HEK293 (cell line): ENCODE results near the gene TTC13.

ENCODE experiments used
- BCL11A ChIP-seq: fragments of 450-650 bp; formaldehyde crosslinking; IDR thresholded peaks from 2 replicates; pipeline ENCODE4 v1.5.1; 2016; ENCODE audit warnings: low read depth, missing biosample characterization, missing genetic modification characterization
- EGR2 ChIP-seq: fragments of 450-650 bp; formaldehyde crosslinking; IDR thresholded peaks from 2 replicates; pipeline ENCODE4 v1.5.1; 2016; ENCODE audit warnings: low read depth, missing biosample characterization, missing genetic modification characterization
- GLI4 ChIP-seq: fragments of 450-650 bp; formaldehyde crosslinking; IDR thresholded peaks from 2 replicates; pipeline ENCODE4 v1.5.1; 2016; ENCODE audit warnings: missing biosample characterization, missing genetic modification characterization
- HOXC10 ChIP-seq: sonication (generic); formaldehyde crosslinking; IDR thresholded peaks from 2 replicates; pipeline ENCODE4 v1.8.1; 2023; ENCODE audit warnings: mild to moderate bottlenecking, missing genetic modification reagents
- KLF10 ChIP-seq: fragments of 450-650 bp; IDR thresholded peaks from 2 replicates; pipeline ENCODE4 v1.5.1; 2018; ENCODE audit warnings: missing biosample characterization, mild to moderate bottlenecking, missing genetic modification characterization
- KLF16 ChIP-seq: fragments of 450-650 bp; formaldehyde crosslinking; IDR thresholded peaks from 2 replicates; pipeline ENCODE4 v1.5.1; 2017; ENCODE audit warnings: missing biosample characterization, missing genetic modification characterization
- PRDM1 ChIP-seq: fragments of 450-650 bp; formaldehyde crosslinking; IDR thresholded peaks from 2 replicates; pipeline ENCODE4; 2016; ENCODE audit warnings: missing biosample characterization, missing genetic modification characterization
- YY1 ChIP-seq: fragments of 450-650 bp; formaldehyde crosslinking; IDR thresholded peaks from 2 replicates; pipeline ENCODE4 v1.5.1; 2018; ENCODE audit warnings: missing biosample characterization, missing genetic modification characterization
- ZBTB10 ChIP-seq: fragments of 450-650 bp; formaldehyde crosslinking; IDR thresholded peaks from 2 replicates; pipeline ENCODE4 v1.5.1; 2016; ENCODE audit warnings: missing biosample characterization, missing genetic modification characterization
- ZBTB17 ChIP-seq: fragments of 450-650 bp; formaldehyde crosslinking; IDR thresholded peaks from 2 replicates; pipeline ENCODE4 v1.5.1; 2016; ENCODE audit warnings: missing biosample characterization, missing genetic modification characterization
- ZBTB7A ChIP-seq: fragments of 450-650 bp; formaldehyde crosslinking; IDR thresholded peaks from 2 replicates; pipeline ENCODE4 v1.5.1; 2016; ENCODE audit warnings: low read depth, missing biosample characterization, missing genetic modification characterization
- ZNF112 ChIP-seq: fragments of 450-650 bp; formaldehyde crosslinking; IDR thresholded peaks from 2 replicates; pipeline ENCODE4 v1.5.0; 2017; ENCODE audit warnings: missing biosample characterization, missing genetic modification characterization
- ZNF132 ChIP-seq: fragments of 450-650 bp; formaldehyde crosslinking; IDR thresholded peaks from 2 replicates; pipeline ENCODE4 v1.5.1; 2017; ENCODE audit warnings: missing biosample characterization, missing genetic modification characterization, borderline replicate concordance
- ZNF184 ChIP-seq: fragments of 450-650 bp; IDR thresholded peaks from 2 replicates; pipeline ENCODE4 v1.5.1; 2018; ENCODE audit warnings: missing biosample characterization, mild to moderate bottlenecking, missing genetic modification characterization
- ZNF19 ChIP-seq: fragments of 450-650 bp; formaldehyde crosslinking; IDR thresholded peaks from 2 replicates; pipeline ENCODE4; 2016; ENCODE audit warnings: missing biosample characterization, missing genetic modification characterization, low read depth
- ZNF248 ChIP-seq: fragments of 450-650 bp; formaldehyde crosslinking; IDR thresholded peaks from 2 replicates; pipeline ENCODE4 v1.5.1; 2017; ENCODE audit warnings: missing biosample characterization, missing genetic modification characterization
- ZNF274 ChIP-seq, 2 experiments: fragments of 200-500 bp in 1 of 2; fragments of 450-650 bp in 1 of 2; sonication (Bioruptor generic) in 1 of 2; formaldehyde crosslinking in 1 of 2; IDR thresholded peaks; 2 replicates each; pipeline versions ENCODE4 v1.5.1 to v1.6.1; 2014 to 2016; ENCODE audit warnings: borderline replicate concordance in 1 of 2, inconsistent platforms in 1 of 2, low read length in 1 of 2, missing biosample characterization in 1 of 2, missing genetic modification characterization in 1 of 2
- ZNF391 ChIP-seq: fragments of 450-650 bp; formaldehyde crosslinking; IDR thresholded peaks from 2 replicates; pipeline ENCODE4 v1.5.1; 2016; ENCODE audit warnings: low read depth, missing biosample characterization, missing genetic modification characterization, borderline replicate concordance
- ZNF404 ChIP-seq: fragments of 450-650 bp; formaldehyde crosslinking; IDR thresholded peaks from 2 replicates; pipeline ENCODE4 v1.5.1; 2017; ENCODE audit warnings: missing biosample characterization, missing genetic modification characterization
- ZNF473 ChIP-seq: fragments of 450-650 bp; formaldehyde crosslinking; IDR thresholded peaks from 2 replicates; pipeline ENCODE4 v1.5.1; 2017; ENCODE audit warnings: missing biosample characterization, missing genetic modification characterization
- ZNF48 ChIP-seq: fragments of 450-650 bp; formaldehyde crosslinking; IDR thresholded peaks from 2 replicates; pipeline ENCODE4 v1.5.1; 2016; ENCODE audit warnings: missing biosample characterization, missing genetic modification characterization
- ZNF501 ChIP-seq: fragments of 450-650 bp; formaldehyde crosslinking; IDR thresholded peaks from 2 replicates; pipeline ENCODE4 v1.5.1; 2016; ENCODE audit warnings: missing biosample characterization, missing genetic modification characterization
- ZNF514 ChIP-seq: fragments of 450-650 bp; formaldehyde crosslinking; IDR thresholded peaks from 2 replicates; pipeline ENCODE4 v1.5.1; 2016; ENCODE audit warnings: missing biosample characterization, missing genetic modification characterization
- ZNF621 ChIP-seq: fragments of 450-650 bp; formaldehyde crosslinking; IDR thresholded peaks from 2 replicates; pipeline ENCODE4 v1.5.1; 2017; ENCODE audit warnings: missing biosample characterization, missing genetic modification characterization
- ZNF624 ChIP-seq: fragments of 450-650 bp; formaldehyde crosslinking; IDR thresholded peaks from 2 replicates; pipeline ENCODE4 v1.5.1; 2017; ENCODE audit warnings: missing biosample characterization, missing genetic modification characterization
- ZNF747 ChIP-seq: fragments of 450-650 bp; formaldehyde crosslinking; IDR thresholded peaks from 2 replicates; pipeline ENCODE4 v1.5.1; 2016; ENCODE audit warnings: missing biosample characterization, missing genetic modification characterization
- ZNF76 ChIP-seq: fragments of 450-650 bp; formaldehyde crosslinking; IDR thresholded peaks from 2 replicates; pipeline ENCODE4; 2016; ENCODE audit warnings: low read depth, missing biosample characterization, missing genetic modification characterization, borderline replicate concordance
- ZNF791 ChIP-seq: fragments of 450-650 bp; formaldehyde crosslinking; IDR thresholded peaks from 2 replicates; pipeline ENCODE4 v1.5.1; 2016; ENCODE audit warnings: missing biosample characterization, missing genetic modification characterization
- ZSCAN16 ChIP-seq: fragments of 450-650 bp; formaldehyde crosslinking; IDR thresholded peaks from 2 replicates; pipeline ENCODE4 v1.5.1; 2016; ENCODE audit warnings: missing biosample characterization, missing genetic modification characterization
- ZSCAN4 ChIP-seq: fragments of 450-650 bp; formaldehyde crosslinking; IDR thresholded peaks from 2 replicates; pipeline ENCODE4 v1.5.1; 2017; ENCODE audit warnings: missing biosample characterization, missing genetic modification characterization
- TF ChIP-seq, protein P1 (sequence below): fragments of 450-650 bp; formaldehyde crosslinking; IDR thresholded peaks from 2 replicates; pipeline ENCODE4 v1.5.1; 2016; ENCODE audit warnings: missing biosample characterization, missing genetic modification characterization
- TF ChIP-seq, protein P2 (sequence below): fragments of 450-650 bp; formaldehyde crosslinking; IDR thresholded peaks from 2 replicates; pipeline ENCODE4 v1.5.1; 2016; ENCODE audit warnings: missing biosample characterization, missing genetic modification characterization
- TF ChIP-seq, protein P3 (sequence below): fragments of 450-650 bp; formaldehyde crosslinking; IDR thresholded peaks from 2 replicates; pipeline ENCODE4 v1.5.1; 2016; ENCODE audit warnings: missing biosample characterization, missing genetic modification characterization, borderline replicate concordance

The TTC13 gene

GRCh38 chr1:230938924-230939368 is 39.7 kb downstream of the TTC13 start (continued):
- TF ChIP-seq ZNF501 (no peak), ZNF624 (no peak), YY1 (no peak), ZBTB7A (tag by site-specific recombination) (no peak), ZBTB10 (tag by site-specific recombination) (no peak), ZNF19 (tag by site-specific recombination) (0 out of 2 replicates have a peak, but pooled peaks have one; percentile 51), ZNF48 (no peak), HOXC10 (no peak), PRDM1 (tag by site-specific recombination) (peak; percentile 80), ZNF184 (tag by site-specific recombination) (no peak), ZNF391 (tag by site-specific recombination) (no peak), KLF10 (tag by site-specific recombination) (no peak), ZNF473 (tag by site-specific recombination) (no peak), ZBTB17 (peak; percentile 71), ZNF248 (tag by site-specific recombination) (no peak), ZNF791 (tag by site-specific recombination) (no peak), ZNF621 (tag by site-specific recombination) (no peak), GLI4 (tag by site-specific recombination) (no peak), BCL11A (tag by site-specific recombination) (no peak), KLF16 (tag by site-specific recombination) (peak; percentile 56; the same call in 1 of the 2 replicates), ZNF274 (IDR thresholded peaks at IDR 0.05; ENCODE audit: low read length) (no peak), ZNF274 (tag by site-specific recombination; IDR thresholded peaks at IDR 0.05; ENCODE audit: borderline replicate concordance) (no peak), ZNF112 (no peak), ZNF514 (no peak), ZNF132 (tag by site-specific recombination) (no peak), ZNF747 (no peak), ZNF404 (no peak), ZSCAN4 (tag by site-specific recombination) (no peak), EGR2 (peak; percentile 100), ZNF76 (tag by site-specific recombination) (peak; percentile 36; the same call in 1 of the 2 replicates), ZSCAN16 (tag by site-specific recombination) (peak; percentile 54; the same call in 1 of the 2 replicates)
- TF ChIP-seq, protein P1, sequence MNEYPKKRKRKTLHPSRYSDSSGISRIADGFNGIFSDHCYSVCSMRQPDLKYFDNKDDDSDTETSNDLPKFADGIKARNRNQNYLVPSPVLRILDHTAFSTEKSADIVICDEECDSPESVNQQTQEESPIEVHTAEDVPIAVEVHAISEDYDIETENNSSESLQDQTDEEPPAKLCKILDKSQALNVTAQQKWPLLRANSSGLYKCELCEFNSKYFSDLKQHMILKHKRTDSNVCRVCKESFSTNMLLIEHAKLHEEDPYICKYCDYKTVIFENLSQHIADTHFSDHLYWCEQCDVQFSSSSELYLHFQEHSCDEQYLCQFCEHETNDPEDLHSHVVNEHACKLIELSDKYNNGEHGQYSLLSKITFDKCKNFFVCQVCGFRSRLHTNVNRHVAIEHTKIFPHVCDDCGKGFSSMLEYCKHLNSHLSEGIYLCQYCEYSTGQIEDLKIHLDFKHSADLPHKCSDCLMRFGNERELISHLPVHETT (tag by site-specific recombination), result no peak
- TF ChIP-seq, protein P2, sequence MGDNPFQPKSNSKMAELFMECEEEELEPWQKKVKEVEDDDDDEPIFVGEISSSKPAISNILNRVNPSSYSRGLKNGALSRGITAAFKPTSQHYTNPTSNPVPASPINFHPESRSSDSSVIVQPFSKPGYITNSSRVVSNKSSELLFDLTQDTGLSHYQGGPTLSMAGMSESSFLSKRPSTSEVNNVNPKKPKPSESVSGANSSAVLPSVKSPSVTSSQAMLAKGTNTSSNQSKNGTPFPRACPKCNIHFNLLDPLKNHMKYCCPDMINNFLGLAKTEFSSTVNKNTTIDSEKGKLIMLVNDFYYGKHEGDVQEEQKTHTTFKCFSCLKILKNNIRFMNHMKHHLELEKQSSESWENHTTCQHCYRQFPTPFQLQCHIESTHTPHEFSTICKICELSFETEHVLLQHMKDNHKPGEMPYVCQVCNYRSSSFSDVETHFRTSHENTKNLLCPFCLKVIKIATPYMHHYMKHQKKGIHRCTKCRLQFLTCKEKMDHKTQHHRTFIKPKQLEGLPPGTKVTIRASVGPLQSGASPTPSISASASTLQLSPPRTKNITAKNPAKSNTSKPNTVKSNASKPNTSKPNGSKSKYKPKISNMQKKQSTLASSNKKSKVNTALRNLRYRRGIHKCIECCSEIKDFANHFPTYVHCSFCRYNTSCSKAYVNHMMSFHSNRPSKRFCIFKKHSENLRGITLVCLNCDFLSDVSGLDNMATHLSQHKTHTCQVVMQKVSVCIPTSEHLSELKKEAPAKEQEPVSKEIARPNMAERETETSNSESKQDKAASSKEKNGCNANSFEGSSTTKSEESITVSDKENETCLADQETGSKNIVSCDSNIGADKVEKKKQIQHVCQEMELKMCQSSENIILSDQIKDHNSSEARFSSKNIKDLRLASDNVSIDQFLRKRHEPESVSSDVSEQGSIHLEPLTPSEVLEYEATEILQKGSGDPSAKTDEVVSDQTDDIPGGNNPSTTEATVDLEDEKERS, result no peak
- TF ChIP-seq, protein P3, sequence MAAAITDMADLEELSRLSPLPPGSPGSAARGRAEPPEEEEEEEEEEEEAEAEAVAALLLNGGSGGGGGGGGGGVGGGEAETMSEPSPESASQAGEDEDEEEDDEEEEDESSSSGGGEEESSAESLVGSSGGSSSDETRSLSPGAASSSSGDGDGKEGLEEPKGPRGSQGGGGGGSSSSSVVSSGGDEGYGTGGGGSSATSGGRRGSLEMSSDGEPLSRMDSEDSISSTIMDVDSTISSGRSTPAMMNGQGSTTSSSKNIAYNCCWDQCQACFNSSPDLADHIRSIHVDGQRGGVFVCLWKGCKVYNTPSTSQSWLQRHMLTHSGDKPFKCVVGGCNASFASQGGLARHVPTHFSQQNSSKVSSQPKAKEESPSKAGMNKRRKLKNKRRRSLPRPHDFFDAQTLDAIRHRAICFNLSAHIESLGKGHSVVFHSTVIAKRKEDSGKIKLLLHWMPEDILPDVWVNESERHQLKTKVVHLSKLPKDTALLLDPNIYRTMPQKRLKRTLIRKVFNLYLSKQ, result no peak
